Measurements from ENCODE around the gene METAP1D.
"Not testable (repeated sequence)": the region's sequence is repeated elsewhere in the genome, so short reads cannot be mapped to it uniquely, and the experiment has no call there.

The METAP1D gene

DNA sequence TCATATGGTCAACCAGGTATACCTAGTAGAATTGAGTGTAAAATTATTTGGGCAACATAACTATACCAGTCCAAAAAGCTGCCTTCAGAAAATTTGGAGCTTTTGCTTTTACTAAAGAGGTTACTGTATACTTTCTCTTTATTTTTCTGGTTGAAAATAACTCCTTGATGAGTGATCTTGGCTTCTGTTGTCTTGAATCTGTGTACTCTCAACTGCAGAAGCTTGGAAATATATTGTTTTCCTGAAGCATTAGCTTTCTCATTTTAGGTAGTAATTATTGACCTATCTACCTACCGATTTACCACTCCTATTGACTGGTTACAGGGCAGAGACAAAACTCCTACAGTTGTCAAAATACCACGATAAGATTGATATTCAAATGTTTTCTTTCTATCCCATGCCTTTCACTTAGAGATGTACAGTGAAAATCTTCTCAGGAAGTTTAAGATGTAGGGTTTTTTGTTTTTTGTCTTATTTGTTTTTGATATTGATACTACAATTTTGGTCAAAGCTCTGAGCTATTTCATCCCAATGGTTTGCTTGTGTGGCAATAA is 49.9 kb downstream of the METAP1D start:
- DNase-seq, result no peak

DNA sequence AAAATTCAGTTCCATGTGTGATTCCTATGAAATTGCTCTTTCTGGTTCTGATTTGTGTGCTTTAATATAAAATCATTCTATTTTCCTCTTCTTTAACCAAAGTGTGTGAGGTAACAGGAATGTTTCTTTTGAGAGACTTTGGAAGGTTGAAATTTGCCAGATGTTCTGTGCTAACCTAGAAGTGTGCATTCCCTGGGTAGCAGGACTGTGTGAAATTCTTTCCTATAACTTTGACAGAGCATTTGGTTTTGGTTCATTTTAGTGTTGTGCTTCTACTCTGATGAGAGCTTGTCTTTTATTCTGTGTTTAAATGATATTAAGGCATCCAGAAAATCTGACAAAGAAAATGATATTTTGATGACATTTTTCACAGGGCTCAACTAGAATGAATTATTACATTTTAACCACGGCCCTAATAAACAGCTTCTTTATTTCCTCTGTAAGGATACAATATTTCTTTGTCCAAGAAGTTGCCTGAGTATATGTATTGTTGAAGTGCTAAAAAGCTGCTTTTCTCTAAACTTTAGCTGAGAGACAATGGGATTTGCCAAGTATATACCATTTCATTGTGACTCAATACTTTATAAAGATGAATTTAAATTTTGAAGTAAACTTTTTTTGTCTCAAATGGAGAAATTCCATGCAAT is 50.8 kb downstream of the METAP1D start:
- no peak for DNase-seq

DNA sequence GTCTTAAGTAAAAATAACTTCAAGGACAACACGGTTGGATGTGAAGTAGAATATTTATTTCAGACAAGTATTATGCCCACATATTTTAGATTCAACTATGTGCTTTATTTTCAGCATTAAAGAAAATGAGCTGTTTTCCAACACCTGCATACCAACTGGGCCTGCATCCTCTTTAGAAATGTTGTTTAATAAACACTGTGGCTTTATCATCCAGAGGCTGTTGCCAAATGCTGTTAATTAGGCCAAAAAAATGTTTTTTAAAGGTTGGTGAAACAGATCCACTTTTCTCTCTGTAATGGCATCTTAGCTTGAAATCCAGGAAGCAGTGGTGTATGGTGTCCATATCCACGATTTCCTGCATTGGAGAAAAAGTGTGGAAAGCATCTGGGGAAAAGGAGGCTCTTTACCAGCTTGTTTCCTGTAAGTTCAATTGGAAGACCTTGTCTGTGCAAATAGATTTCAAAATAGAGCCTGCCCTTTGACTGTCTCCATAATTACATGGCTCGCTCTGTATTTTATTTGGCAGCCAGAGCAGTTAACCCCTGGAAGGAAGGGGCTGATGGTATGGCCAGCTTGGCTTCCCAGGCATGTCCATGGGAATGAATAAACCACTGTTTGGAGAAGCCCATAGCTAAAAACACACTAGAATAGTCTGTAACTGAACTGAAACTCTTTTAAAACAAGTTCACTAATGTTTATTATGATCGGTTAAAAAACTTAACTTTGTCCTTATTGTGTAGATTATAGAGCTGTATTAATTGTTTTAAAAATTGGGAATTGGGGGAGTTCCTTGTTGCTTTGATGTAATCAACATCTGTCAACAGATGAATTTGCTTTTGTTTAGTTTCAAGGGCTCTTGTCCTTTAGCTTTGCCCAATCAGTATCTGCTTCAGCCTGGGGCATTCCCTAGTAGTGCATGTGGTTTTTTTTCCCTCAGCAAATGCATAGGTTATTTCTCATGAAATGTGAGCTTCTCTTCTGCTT is 52.5 kb downstream of the METAP1D start:
- no peak for DNase-seq

DNA sequence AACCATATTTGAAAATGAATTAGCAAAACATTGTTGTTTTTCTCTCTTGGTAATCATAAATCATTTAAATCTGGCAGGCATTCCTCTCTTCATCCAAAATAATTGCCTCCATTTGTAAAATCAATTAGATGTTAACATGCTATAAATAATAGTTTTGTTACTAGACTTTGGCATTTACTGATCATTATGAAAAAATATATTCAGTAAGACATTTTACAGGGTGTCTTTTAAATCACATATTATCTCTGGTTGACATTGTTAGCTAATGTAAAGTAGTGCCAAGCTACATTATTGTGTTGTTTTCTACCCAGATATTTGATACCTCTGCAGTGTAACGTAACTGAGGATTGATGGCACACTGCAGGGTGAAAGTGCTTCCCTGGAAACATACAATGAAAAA is 53.7 kb downstream of the METAP1D start:
- DNase-seq, result no peak

DNA sequence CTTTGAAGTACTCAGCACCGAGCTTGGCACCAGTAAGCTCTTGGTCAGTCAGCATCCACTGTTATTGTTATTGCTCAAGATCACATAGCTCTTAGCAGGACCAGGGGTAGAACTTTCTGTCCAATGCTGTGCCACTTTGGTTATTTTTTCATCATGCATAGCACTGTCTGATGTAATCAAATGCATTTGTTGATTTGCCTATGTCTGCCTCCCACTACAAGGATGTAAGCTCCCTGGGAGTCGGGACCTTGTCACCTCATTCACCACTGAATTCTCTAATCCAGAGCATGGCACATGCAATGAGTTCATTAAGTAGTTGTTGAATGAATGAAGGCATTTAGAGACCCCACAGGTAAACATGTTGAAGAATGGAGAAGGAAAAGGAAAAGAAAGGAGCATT is 56.5 kb downstream of the METAP1D start:
- no peak for DNase-seq

DNA sequence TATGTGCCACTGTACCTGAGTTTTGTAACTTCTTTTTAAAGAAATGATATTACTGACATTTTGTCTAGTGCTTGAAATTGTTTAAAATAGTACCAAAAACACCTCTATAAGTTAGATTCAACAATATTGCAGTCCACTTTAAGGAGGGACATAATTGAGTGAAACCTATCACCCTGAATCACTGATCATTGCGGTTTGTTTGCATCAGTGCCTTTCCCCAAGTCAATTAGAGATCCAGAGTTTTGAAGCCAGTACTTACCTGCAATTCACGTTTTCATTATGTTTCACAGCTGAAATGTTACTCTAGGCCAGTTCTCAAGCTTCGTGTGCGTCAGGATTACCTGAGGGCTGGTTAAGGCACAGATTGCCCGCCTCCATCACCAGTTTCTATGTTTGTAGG is 58.9 kb downstream of the METAP1D start:
- DNase-seq, result no peak

DNA sequence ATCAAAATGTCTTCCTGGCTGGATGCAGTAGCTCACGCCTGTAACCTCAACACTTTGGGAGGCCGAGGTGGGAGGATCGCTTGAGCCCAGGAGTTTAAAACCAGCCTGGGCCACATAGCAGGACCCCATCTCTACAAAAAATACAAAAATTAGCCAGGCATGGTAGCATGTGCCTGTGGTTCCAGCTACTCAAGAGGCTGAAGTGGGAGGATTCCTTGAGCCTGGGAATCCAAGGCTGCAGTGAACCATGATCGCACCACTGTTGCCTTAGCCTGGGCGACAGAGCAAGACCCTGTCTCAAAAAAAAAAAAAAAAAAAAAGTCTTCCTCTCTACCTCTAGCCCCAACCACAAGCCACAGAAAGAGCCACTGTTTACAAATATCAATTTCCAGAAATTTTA is 60.4 kb downstream of the METAP1D start:
- DNase-seq, result not testable (repeated sequence)

DNA sequence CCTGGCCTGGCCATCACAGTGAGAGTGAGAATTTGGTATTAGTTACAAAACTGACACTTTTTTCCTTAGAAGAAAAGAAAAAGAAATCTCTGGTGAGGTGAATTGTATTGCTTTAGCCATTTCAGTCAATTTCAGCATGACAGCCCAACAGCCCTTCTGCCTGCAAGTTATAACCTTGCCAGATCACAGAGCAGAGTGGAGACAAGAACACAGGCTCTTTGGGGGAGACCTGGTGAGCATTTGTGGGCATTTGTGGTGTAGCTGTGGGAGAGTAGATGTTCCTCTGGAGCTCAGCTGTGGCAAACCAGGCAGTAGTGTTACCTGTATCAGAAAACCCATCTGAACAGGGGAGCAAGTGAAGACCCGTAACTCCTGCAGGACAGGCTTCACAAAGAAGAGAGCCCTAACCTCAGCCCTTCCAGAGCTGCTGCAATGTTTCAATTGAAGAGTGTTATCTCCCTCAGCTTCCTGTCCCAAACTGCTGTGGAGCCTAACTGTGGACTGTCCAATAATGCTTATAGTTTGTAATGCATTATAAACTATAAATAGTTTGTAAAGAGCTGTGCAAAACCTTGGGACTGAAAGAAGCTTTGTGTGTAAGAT is 62.8 kb downstream of the METAP1D start:
- DNase-seq, result no peak

DNA sequence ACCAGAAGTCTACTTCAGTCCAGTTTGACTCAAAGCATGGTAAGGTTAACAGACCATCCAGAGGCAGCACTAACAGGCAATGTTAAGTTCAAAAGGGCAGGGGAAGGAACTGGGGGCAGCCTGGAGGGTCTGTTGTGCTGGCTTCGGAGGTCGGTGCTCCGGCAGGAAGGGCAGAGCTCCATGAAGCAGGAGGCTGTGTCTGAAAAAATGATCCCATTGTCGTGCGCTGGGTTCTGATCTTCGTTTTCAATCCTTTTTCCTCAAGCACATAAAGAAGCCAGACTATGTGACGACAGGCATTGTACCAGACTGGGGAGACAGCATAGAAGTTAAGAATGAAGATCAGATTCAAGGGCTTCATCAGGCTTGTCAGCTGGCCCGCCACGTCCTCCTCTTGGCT is 63.7 kb downstream of the METAP1D start:
- no peak for DNase-seq

DNA sequence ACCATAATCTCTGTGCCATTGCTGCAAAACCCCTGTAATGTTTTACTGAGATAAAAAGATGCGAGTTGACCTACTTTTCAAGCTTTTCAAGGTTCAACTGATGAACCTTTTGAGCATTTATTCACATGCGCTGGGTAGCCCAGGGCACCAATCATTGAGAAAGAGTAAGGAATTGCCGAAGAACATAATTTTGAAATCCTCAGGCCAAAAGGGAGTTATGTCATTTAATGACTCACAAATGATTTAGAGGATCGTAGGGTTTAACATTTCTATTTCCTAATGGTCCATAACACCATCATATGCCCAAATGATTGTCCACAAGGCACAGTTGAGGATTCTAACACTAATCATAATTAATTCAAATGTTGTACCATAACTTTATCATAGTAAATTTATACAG is 65.4 kb downstream of the METAP1D start:
- DNase-seq, result no peak

DNA sequence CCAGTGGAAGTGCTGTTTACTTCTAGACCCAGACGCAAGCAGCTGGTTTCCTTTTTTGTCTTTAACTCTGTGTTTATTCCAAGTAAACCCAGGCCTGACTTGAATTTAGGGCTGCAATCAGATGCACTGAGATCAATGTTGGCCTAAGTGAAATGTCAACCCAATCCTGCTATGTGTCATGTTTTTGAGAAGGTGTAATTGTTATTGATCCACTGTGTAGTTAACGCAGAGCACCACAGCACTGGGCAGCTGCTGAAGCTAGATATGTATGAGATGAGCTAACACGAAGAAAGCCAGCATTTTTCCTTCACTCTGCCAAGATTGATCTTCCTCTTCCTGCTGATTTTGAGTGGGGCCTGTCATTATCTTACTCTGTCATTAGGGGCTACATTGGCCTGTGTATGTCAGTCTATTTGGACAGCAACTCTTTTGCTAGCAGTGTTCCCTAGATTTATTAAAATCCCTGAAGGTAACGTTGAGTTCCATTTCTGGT is 66.7 kb downstream of the METAP1D start:
- no peak for DNase-seq

DNA sequence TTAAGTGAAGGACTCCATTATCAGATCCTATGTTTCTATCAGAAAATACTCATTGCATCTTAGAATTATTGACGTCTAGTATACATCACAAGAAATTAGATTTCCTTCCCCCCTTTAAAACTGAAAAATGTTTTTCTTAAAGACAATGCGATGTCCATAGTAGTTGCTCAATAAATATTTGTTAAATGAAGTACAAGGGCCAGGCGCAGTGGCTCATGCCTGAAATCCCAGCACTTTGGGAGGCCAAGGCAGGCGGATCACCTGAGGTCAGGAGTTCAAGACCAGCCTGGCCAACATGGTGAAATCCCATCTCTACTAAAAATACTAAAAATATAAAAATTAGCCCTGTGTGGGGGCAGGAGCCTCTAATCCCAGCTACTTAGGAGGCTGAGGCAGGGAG is 68.2 kb downstream of the METAP1D start:
- DNase-seq, result not testable (repeated sequence)

DNA sequence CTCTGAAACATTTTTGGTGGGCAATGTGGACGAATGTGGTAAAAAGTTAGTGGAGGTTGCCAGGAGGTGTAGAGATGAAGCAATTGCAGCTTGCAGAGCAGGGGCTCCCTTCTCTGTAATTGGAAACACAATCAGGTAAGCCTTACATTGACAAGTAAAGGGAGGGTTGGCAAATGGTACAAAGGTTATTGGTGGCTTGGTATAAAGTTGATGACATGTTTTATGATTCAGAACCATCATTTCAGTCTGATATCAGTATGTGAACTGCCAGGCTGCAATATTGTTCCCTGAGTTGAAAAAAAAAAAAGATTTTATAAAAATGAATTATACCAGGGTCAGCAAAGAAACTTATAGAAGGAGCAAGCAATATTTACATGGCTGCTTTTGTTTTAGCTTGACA is 71.2 kb downstream of the METAP1D start:
- no peak for DNase-seq

DNA sequence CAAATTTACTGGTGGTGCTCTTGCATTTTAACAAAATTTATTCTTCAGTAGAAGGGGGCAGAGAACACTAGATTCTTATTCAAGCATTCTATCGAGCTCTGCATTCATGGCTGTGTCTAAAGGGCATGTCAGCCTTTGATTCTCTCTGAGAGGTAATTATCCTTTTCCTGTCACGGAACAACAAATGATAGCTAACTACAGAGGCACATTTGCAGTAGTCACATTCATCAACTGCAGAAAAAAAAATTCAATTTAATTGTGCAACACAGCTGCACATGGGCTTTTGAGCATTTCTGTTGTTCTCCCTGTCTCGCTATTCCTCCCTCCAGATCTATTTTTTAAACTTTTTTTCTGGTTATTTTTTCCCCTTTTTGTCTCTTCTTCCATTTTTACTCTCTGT is 72.5 kb downstream of the METAP1D start:
- DNase-seq, result no peak

DNA sequence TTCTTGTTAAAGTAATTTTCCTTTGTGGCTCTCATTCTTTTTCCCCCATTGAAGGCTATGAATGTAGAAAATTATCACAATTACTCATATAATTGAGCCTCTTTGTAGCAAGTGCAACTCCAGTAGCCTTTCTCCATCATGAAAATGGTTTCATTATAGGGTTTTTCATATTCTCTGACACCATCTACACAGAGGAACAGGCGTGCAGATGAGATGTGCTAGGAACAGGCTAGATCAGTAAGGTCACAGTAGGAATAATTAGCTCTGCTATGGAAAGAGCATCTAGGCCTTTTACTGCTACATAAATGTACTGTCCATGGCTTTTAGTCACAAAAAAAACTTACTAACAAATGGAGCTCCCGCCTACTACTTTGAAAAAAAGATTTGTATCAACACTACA is 73.0 kb downstream of the METAP1D start:
- no peak for DNase-seq

DNA sequence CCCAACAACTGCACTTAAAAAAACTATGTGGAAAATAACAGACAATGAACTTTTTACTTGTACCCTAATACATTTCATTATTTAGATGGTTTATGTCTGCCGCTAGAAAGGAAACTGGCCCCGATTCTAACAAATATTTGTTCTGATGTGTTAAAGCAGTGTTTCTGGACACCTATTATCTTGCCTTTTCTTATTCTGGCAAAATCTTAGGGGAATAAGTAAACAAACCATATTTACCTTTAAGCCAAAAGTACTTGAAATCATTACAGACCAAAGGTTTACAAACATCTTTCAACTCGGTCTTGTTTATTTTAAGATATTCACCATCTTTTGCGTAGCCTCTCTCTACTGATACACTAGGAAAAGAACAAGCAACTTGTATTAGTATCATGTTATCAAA is 73.8 kb downstream of the METAP1D start:
- DNase-seq, result no peak

DNA sequence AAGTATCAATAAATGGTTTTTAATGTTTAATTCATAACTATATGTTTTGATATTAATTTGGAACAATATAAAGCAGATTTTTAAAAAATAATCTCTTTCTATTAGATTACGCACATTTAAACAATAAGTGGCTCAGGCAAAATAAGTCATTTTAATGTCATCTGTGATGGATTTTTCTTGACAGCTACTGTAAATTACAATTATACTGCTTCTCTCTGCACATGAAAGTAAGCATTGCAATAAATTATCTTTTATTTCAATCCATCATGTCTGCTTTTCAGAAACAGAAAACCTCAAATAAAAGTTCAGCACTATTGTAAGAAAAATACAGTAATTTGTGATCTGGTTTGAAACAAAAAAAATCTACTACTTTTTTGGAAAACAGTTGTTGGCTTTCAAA is 74.5 kb downstream of the METAP1D start:
- DNase-seq, result no peak

DNA sequence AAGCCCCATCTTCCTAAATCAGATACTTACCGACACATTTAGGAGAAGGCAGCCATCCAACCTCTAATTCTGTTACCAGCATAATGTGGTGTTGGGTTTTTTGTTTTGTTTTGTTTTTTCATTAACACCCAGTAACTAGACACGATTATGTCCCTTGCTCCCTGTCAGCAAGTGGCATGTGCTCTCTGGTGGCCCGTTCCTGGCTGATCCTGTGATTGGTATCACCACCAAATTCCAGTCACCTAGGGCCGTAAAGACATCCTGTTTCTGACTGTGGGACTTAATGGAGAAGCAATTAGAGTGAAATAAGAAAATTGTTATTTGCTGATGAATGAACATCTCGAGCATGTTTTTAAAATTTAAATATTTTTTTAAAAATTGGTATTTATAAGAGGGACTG is 79.7 kb downstream of the METAP1D start:
- DNase-seq, result no peak

DNA sequence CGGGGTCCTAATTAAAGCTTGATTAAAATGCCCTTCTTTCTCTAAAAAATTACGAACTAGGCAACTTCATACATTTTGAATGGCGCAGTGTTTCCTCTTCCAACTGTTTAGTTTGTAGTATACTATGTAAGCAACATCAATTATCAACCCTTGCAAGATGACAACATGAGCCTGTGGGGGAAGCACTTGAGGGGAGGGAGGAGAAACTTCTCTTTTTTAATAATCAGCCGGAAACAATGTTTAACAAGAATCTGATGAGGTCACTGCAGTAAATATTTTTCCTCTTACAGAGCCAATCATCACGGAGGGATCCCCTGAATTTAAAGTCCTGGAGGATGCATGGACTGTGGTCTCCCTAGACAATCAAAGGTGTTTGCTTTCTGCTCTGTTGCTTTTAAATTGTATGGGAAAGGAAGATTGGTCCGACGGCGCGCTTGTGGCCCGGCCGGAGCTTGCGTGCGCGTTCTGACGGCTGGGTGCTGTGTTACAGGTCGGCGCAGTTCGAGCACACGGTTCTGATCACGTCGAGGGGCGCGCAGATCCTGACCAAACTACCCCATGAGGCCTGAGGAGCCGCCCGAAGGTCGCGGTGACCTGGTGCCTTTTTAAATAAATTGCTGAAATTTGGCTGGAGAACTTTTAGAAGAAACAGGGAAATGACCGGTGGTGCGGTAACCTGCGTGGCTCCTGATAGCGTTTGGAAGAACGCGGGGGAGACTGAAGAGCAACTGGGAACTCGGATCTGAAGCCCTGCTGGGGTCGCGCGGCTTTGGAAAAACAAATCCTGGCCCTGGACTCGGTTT is 80.3 kb downstream of the METAP1D start:
- no peak for DNase-seq

DNA sequence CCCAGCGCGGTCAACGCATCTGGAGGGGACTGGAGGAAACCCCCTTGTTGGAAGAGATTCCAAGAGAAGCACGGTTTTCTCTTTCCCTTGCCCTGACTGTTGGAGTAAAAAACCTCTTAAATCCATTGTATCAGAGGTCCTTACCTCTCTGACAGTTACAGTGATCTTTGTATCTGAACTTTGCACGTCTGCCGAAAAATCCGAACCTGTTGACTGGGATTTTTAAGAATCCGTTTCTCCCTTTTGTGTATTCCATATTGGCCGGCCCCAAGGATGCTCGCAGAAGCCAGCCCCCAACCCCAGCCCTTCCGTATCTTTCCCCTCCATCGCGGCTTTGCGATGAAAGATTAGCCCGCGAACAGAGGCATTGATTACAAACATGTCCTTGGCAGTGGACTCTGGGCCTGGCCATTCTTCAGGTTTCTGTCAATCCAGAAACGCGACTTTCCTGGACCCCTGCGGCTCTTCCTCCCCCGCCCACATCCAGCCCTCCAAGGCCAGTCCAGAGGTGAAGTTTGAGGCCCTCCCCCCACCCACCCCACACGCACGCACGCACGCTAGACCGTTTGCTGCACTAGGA is 81.0 kb downstream of the METAP1D start:
- DNase-seq, result no peak

DNA sequence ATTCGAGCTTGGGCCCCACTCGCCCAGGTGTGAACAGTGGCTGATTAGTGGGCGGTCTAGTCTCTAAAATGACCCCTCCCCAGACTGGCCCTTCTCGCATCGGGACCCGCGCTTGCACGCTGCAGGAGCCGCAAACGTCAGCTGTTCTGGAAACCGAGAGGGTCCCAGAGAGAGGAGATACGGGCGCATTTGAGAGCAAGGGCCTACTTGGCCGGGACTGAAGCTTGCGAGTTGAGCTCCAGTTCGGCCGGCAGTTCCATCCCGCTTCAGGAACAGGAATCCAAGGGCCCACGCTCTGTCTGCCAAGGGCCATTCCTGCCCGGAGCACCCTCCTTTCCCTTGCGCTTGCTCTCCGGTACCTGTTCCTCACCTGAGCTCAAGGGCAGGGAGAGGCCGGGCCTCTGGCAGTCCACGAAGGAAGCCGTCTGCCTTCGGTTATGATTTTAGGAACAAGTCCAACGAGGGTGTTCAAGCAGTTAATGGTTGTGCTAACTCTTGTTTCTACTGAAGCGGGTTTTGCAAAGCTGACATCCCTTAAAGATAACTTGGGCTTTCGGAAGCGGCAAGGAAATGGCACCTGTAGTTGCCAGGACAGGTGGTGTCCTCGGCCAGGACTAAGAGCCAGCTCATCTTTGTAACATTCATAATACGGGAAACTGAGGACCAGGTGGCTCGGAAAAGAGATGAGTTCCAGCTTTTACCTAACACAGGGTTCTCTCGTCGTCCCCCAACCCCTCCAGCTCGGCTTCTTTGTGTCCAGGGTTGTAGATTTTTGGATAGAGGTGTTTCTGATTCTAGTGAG is 81.7 kb downstream of the METAP1D start:
- no peak for DNase-seq

Data from T-helper 1 cell (primary cell).